SU-DHL-6 (cell line): Measurements from ENCODE around the gene NUBPL.
"Not testable (repeated sequence)": the region's sequence is repeated elsewhere in the genome, so short reads cannot be mapped to it uniquely, and the experiment has no call there.

ENCODE experiments used
- H2AFZ ChIP-seq: fragments of 200-600 bp; sonication (generic); 2 replicates; pipeline ENCODE4 v1.6.1; 2014; ENCODE audit warnings: low read depth, mild to moderate bottlenecking, moderate library complexity, mixed read lengths, antibody characterized with exemption, low read length; ENCODE audit not compliant: severe bottlenecking
- H3F3A ChIP-seq: fragments of 200-600 bp; shearing (Covaris generic); 2 replicates; pipeline ENCODE4 v1.6.0; 2016; ENCODE audit warnings: antibody characterized with exemption, mild to moderate bottlenecking; ENCODE audit not compliant: insufficient read depth
- H3K27ac ChIP-seq: fragments of 200-600 bp; sonication (generic); 2 replicates; pipeline ENCODE4 v1.5.1; 2016; ENCODE audit warnings: low read depth, mild to moderate bottlenecking, low read length, moderate library complexity, mixed read lengths
- H3K27me3 ChIP-seq: fragments of 200-600 bp; sonication (generic), shearing (Covaris generic); 2 replicates; pipeline ENCODE4 v1.6.0; 2014; ENCODE audit warnings: mild to moderate bottlenecking, low read length
- H3K36me3 ChIP-seq: fragments of 200-600 bp; sonication (generic); 2 replicates; pipeline ENCODE4 v1.6.1; 2014; ENCODE audit warnings: mild to moderate bottlenecking, low read length, mixed read lengths
- H3K4me2 ChIP-seq: fragments of 300-600, 200-600 bp; shearing (Covaris generic), sonication (generic); 2 replicates; pipeline ENCODE4 v1.6.0; 2014; ENCODE audit warnings: low read length, low read depth, mild to moderate bottlenecking; ENCODE audit not compliant: poor library complexity, severe bottlenecking
- H3K4me3 ChIP-seq: fragments of 200-600 bp; sonication (generic); 2 replicates; pipeline ENCODE4 v1.5.1; 2014; ENCODE audit warnings: antibody characterized with exemption, low read length, mild to moderate bottlenecking, mixed read lengths; ENCODE audit not compliant: insufficient read depth, poor library complexity, severe bottlenecking
- H3K79me2 ChIP-seq: fragments of 200-600 bp; sonication (generic); 2 replicates; pipeline ENCODE4 v1.6.1; 2014; ENCODE audit warnings: mild to moderate bottlenecking, low read length, moderate library complexity; ENCODE audit not compliant: insufficient read depth
- H3K9ac ChIP-seq: fragments of 200-600 bp; sonication (generic); 2 replicates; pipeline ENCODE4 v1.7.0; 2014; ENCODE audit warnings: mild to moderate bottlenecking, low read length
- H3K9me2 ChIP-seq: fragments of 200-600 bp; sonication (generic); replicated peaks from 2 replicates; pipeline ENCODE4 v1.6.1; 2014; ENCODE audit warnings: low read length; ENCODE audit not compliant: insufficient read depth
- H3K9me3 ChIP-seq: fragments of 200-600 bp; sonication (generic); 2 replicates; pipeline ENCODE4 v1.6.1; 2014; ENCODE audit warnings: low read length, mixed read lengths; ENCODE audit not compliant: insufficient read depth
- H4K20me1 ChIP-seq: fragments of 200-600 bp; sonication (generic); 2 replicates; pipeline ENCODE4 v1.6.1; 2014; ENCODE audit warnings: low read depth, mild to moderate bottlenecking, antibody characterized with exemption, low read length, moderate library complexity, mixed read lengths
- CTCF ChIP-seq: fragments of 200-600 bp; sonication (generic); IDR thresholded peaks from one replicate; pipeline ENCODE4 v1.5.1; 2017; ENCODE audit warnings: antibody characterized with exemption, mild to moderate bottlenecking, low read length, moderate library complexity; ENCODE audit not compliant: insufficient read depth, poor library complexity, severe bottlenecking
- EZH2phosphoT487 ChIP-seq: fragments of 200-600 bp; sonication (generic), shearing (Covaris generic); conservative IDR thresholded peaks from 2 replicates; pipeline ENCODE4 v1.6.1; 2018; ENCODE audit warnings: mild to moderate bottlenecking, antibody characterized with exemption, low read length, moderate library complexity, mixed read lengths

NUBPL gene

DNA sequence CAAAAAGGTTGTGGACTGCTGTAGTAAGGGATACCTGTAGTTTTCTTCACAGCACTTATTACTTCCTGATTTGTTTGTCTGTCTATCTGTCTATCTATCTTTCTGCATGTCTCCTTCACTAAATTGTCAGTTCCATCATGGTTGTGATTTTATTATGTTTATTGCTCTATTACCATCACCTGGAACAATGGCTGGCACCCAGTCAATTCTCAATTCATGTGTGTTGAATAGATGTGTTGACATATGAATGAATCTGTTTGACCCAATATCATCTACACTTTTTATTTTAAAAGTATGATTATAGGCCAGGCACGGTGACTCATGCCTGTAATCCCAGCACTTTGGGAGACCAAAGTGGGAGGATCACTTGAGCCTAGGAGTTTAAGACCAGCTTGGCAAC is 224.4 kb downstream of the NUBPL start:
- Histone ChIP-seq H3K36me3 (no peaks in the 10 kb centered on the region), H3K9me3 (peaks cover 14% of the 10 kb centered on the region; the same call in 1 of the 2 replicates), H4K20me1 (no peaks in the 10 kb centered on the region)

GRCh38 chr14:31787377-31787776 is 226.2 kb downstream of the NUBPL start:
- Histone ChIP-seq H3K4me3 (no peak overlapping the region), H3K9me2 (no peaks in the 10 kb centered on the region), H3K27ac (no peak overlapping the region), H3K4me2 (no peak overlapping the region), H4K20me1 (no peaks in the 10 kb centered on the region), H3F3A (no peaks in the 10 kb centered on the region), H3K79me2 (no peaks in the 10 kb centered on the region), H2AFZ (no peak overlapping the region), H3K9me3 (no peaks in the 10 kb centered on the region), H3K36me3 (no peaks in the 10 kb centered on the region), H3K27me3 (no peaks in the 10 kb centered on the region), H3K9ac (no peak overlapping the region)
- no peak for TF ChIP-seq CTCF

More for the DNA sequence above, 224.4 kb downstream of the NUBPL start:
- Histone ChIP-seq H3K27ac (no peak overlapping the region), H3K4me2 (no peak overlapping the region), H3K9me2 (no peaks in the 10 kb centered on the region), H2AFZ (no peak overlapping the region), H3K79me2 (no peaks in the 10 kb centered on the region), H3K9ac (no peak overlapping the region), H3K27me3 (no peaks in the 10 kb centered on the region), H3F3A (no peaks in the 10 kb centered on the region), H3K4me3 (no peak overlapping the region)
- TF ChIP-seq EZH2phosphoT487 (no peak), CTCF (no peak)

DNA sequence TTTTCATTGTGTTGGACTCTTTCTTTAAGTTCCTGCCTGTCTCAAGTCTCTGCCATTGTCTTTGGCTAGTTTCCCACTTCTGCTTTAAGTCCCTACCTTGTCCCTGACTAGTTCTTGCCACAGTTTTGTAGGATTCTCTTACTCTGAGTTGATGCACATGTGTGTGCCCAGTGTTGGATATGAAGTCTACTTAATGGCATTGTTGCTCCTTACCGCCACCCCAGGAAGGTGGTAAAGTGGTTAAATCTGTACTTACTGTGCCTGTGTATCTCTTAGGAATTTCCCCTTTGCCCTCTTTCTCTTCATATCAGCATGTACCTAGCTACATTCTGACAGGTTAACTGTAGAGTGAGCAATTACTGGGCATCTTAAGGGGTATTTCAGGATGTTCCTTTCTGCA is 227.1 kb downstream of the NUBPL start:
- H3K36me3 ChIP-seq = no peaks in the 10 kb centered on the region
- no peak overlapping the region for H3K27ac ChIP-seq
- H3K9me2 ChIP-seq = no peaks in the 10 kb centered on the region
- no peaks in the 10 kb centered on the region for H3K9me3 ChIP-seq
- H2AFZ ChIP-seq = no peak overlapping the region
- H3K27me3 ChIP-seq = no peaks in the 10 kb centered on the region
- no peaks in the 10 kb centered on the region for H4K20me1 ChIP-seq
- no peak overlapping the region for H3K4me3 ChIP-seq
- H3K79me2 ChIP-seq = no peaks in the 10 kb centered on the region
- no peak overlapping the region for H3K4me2 ChIP-seq
- TF ChIP-seq CTCF = no peak
- no peak for TF ChIP-seq EZH2phosphoT487
- H3F3A ChIP-seq = no peaks in the 10 kb centered on the region
- no peak overlapping the region for H3K9ac ChIP-seq

DNA sequence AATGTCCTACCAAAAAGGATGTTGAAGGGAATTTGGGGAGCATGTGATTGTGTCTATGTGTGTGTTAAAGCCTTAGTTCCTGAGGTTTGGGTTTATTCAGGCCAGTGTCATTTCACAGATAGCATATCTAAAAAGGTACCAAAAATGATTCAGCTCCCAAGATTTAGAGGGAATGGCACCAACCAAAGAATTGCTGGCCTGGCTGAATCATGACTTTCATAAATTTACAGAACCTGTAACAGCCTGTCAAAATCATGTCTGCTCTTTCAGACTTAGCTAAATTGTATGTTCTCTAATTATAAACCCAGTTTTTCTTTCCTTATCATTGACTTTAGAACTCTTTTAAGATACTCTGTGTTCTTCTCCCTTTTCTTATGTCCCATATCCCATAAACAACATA is 231.5 kb downstream of the NUBPL start:
- Histone ChIP-seq H3K9ac (no peak overlapping the region), H3F3A (no peaks in the 10 kb centered on the region), H3K4me2 (no peak overlapping the region), H3K79me2 (no peaks in the 10 kb centered on the region), H3K9me2 (no peaks in the 10 kb centered on the region), H3K27ac (no peak overlapping the region), H4K20me1 (no peaks in the 10 kb centered on the region), H3K9me3 (no peaks in the 10 kb centered on the region), H3K4me3 (no peak overlapping the region), H3K27me3 (no peaks in the 10 kb centered on the region), H2AFZ (no peak overlapping the region), H3K36me3 (no peaks in the 10 kb centered on the region)
- no peak for TF ChIP-seq EZH2phosphoT487
- no peak for TF ChIP-seq CTCF

DNA sequence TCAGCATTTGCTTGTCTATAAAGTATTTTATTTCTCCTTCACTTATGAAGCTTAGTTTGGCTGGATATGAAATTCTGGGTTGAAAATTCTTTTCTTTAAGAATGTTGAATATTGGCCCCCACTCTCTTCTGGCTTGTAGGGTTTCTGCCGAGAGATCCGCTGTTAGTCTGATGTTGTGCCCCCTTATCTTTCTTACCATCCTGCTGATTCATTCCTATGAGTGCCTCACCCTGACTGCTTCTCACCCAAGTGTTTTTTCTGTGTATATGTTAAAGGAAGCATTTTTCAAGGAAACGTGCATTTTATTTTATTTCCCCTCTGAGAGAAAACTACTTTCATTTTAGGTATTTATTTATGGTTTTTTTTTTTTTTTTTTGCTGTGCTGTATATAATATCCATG is 236.7 kb downstream of the NUBPL start:
- H3K79me2 ChIP-seq, H3K4me2 ChIP-seq, H3K9ac ChIP-seq, H4K20me1 ChIP-seq, H3K9me2 ChIP-seq, H3K4me3 ChIP-seq, H3K27ac ChIP-seq, H3K27me3 ChIP-seq, H2AFZ ChIP-seq, H3K9me3 ChIP-seq, H3K36me3 ChIP-seq, H3F3A ChIP-seq: not testable (repeated sequence)
